ENCODE results near the gene SH3BP1. TPM values are rescaled to one million over a fixed set of nuclear protein-coding genes. Genes with fewer than 3 reads are reported as not detected.

The SH3BP1 gene
- total and polyA plus RNA-seq, 2 of the 13 experiments (the other 11 are each of a cell fraction or from before 2014, with no cell fraction given) = 8.4 to 18.5 TPM

DNA sequence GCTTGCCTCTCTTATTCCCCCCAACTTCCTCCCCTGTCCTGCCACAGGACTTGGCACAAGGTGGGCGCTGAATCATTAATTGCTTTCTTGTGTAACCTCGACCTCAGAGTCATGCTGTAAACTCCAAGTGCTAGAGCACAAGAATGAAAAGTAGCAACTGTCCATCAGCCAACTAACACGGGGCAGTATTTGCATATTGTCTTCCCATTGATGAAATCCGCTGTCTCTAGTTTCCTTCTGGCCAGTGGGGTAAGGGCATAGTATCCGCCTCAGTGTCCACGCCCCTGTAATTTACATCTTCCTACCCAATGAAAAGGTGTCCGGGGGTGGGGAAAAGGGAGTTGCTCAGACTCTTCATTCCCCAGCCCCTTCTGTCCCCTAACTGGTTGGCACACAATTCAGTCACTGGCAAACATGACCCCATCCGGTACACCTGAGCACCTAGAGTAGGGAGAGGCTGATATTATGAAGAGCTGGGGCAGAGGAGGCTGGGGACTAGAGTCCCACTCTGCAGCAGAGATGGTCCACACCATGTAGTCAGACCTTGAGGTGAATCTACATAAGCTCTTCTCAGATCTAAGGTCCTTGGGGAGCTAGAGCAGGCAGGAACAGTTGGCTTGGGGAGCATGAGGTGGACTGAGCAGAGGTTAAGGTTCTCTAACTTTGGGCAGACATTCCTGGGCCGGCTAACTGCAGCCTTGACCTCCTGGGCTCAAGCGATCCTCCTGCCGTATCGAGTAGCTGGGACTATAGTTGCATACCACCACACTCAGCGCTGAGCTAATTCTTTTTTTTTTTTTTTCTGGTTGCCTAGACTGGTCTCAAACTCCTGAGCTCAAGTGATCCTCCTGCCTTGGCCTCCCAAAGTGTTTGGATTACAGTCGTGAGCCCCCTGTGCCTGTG is 37.7 kb upstream of the SH3BP1 start (continued):
- TF ChIP-seq, protein P1, sequence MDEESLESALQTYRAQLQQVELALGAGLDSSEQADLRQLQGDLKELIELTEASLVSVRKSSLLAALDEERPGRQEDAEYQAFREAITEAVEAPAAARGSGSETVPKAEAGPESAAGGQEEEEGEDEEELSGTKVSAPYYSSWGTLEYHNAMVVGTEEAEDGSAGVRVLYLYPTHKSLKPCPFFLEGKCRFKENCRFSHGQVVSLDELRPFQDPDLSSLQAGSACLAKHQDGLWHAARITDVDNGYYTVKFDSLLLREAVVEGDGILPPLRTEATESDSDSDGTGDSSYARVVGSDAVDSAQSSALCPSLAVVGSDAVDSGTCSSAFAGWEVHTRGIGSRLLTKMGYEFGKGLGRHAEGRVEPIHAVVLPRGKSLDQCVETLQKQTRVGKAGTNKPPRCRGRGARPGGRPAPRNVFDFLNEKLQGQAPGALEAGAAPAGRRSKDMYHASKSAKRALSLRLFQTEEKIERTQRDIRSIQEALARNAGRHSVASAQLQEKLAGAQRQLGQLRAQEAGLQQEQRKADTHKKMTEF (CRISPR knock-in tag; IDR thresholded peaks at IDR 0.05) = peak; percentile 17; the same call in 1 of the 2 replicates
- TF ChIP-seq, protein P2, sequence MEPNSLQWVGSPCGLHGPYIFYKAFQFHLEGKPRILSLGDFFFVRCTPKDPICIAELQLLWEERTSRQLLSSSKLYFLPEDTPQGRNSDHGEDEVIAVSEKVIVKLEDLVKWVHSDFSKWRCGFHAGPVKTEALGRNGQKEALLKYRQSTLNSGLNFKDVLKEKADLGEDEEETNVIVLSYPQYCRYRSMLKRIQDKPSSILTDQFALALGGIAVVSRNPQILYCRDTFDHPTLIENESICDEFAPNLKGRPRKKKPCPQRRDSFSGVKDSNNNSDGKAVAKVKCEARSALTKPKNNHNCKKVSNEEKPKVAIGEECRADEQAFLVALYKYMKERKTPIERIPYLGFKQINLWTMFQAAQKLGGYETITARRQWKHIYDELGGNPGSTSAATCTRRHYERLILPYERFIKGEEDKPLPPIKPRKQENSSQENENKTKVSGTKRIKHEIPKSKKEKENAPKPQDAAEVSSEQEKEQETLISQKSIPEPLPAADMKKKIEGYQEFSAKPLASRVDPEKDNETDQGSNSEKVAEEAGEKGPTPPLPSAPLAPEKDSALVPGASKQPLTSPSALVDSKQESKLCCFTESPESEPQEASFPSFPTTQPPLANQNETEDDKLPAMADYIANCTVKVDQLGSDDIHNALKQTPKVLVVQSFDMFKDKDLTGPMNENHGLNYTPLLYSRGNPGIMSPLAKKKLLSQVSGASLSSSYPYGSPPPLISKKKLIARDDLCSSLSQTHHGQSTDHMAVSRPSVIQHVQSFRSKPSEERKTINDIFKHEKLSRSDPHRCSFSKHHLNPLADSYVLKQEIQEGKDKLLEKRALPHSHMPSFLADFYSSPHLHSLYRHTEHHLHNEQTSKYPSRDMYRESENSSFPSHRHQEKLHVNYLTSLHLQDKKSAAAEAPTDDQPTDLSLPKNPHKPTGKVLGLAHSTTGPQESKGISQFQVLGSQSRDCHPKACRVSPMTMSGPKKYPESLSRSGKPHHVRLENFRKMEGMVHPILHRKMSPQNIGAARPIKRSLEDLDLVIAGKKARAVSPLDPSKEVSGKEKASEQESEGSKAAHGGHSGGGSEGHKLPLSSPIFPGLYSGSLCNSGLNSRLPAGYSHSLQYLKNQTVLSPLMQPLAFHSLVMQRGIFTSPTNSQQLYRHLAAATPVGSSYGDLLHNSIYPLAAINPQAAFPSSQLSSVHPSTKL (CRISPR knock-in tag; IDR thresholded peaks at IDR 0.05) = no peak
- TF ChIP-seq, protein P3, sequence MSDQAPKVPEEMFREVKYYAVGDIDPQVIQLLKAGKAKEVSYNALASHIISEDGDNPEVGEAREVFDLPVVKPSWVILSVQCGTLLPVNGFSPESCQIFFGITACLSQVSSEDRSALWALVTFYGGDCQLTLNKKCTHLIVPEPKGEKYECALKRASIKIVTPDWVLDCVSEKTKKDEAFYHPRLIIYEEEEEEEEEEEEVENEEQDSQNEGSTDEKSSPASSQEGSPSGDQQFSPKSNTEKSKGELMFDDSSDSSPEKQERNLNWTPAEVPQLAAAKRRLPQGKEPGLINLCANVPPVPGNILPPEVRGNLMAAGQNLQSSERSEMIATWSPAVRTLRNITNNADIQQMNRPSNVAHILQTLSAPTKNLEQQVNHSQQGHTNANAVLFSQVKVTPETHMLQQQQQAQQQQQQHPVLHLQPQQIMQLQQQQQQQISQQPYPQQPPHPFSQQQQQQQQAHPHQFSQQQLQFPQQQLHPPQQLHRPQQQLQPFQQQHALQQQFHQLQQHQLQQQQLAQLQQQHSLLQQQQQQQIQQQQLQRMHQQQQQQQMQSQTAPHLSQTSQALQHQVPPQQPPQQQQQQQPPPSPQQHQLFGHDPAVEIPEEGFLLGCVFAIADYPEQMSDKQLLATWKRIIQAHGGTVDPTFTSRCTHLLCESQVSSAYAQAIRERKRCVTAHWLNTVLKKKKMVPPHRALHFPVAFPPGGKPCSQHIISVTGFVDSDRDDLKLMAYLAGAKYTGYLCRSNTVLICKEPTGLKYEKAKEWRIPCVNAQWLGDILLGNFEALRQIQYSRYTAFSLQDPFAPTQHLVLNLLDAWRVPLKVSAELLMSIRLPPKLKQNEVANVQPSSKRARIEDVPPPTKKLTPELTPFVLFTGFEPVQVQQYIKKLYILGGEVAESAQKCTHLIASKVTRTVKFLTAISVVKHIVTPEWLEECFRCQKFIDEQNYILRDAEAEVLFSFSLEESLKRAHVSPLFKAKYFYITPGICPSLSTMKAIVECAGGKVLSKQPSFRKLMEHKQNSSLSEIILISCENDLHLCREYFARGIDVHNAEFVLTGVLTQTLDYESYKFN (CRISPR knock-in tag; conservative IDR thresholded peaks at IDR 0.05) = peak; percentile 46; the same call in 1 of the 2 replicates
- TF ChIP-seq POLR2G (IDR thresholded peaks at IDR 0.05; ENCODE audit: low read depth, low read length) = peak; percentile 32; the same call in 1 of the 2 replicates
- TF ChIP-seq CHD2 (IDR thresholded peaks at IDR 0.05; ENCODE audit: low read depth, low read length) = no peak
- TF ChIP-seq NR2F1 (CRISPR knock-in tag; IDR thresholded peaks at IDR 0.05) = peak in 1 of 2 experiments; percentile 17; a peak in 1 of 4 replicates
- peak; percentile 12; the same call in 1 of the 2 replicates for TF ChIP-seq ZNF121 (CRISPR knock-in tag; IDR thresholded peaks at IDR 0.05)
- TF ChIP-seq NFYB (CRISPR knock-in tag; IDR thresholded peaks at IDR 0.05) = peak; percentile 79
- TF ChIP-seq NR2F6 (IDR thresholded peaks at IDR 0.05) = peak; percentile 50
- peak; percentile 60 for TF ChIP-seq NR2F6 (CRISPR knock-in tag; IDR thresholded peaks at IDR 0.05)
- TF ChIP-seq, protein P4, sequence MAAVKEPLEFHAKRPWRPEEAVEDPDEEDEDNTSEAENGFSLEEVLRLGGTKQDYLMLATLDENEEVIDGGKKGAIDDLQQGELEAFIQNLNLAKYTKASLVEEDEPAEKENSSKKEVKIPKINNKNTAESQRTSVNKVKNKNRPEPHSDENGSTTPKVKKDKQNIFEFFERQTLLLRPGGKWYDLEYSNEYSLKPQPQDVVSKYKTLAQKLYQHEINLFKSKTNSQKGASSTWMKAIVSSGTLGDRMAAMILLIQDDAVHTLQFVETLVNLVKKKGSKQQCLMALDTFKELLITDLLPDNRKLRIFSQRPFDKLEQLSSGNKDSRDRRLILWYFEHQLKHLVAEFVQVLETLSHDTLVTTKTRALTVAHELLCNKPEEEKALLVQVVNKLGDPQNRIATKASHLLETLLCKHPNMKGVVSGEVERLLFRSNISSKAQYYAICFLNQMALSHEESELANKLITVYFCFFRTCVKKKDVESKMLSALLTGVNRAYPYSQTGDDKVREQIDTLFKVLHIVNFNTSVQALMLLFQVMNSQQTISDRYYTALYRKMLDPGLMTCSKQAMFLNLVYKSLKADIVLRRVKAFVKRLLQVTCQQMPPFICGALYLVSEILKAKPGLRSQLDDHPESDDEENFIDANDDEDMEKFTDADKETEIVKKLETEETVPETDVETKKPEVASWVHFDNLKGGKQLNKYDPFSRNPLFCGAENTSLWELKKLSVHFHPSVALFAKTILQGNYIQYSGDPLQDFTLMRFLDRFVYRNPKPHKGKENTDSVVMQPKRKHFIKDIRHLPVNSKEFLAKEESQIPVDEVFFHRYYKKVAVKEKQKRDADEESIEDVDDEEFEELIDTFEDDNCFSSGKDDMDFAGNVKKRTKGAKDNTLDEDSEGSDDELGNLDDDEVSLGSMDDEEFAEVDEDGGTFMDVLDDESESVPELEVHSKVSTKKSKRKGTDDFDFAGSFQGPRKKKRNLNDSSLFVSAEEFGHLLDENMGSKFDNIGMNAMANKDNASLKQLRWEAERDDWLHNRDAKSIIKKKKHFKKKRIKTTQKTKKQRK (IDR thresholded peaks at IDR 0.05; ENCODE audit: low read length) = peak; percentile 60; the same call in 1 of the 2 replicates
- TF ChIP-seq ZKSCAN1 (IDR thresholded peaks at IDR 0.05; ENCODE audit: low read length) = no peak
- 0 out of 2 replicates have a peak, but pooled peaks have one; percentile 44 for TF ChIP-seq KLF6 (CRISPR knock-in tag; IDR thresholded peaks at IDR 0.05)

All from HepG2 (cell line).